PC-9 (cell line): ENCODE results near the gene RANBP3L. TPM values are rescaled to one million over a fixed set of nuclear protein-coding genes. Genes with fewer than 3 reads are reported as not detected.

ENCODE experiments used
- BruUV-seq: library from RNA; stranded (reverse); fragments of 400-500 nt; replicated peaks from 2 replicates; lab custom pipeline; 2021; lab: Mats Ljungman, UMichigan
- CTCF ChIA-PET: fragments of 300-600 bp; sonication (Branson Sonifier 250); formaldehyde crosslinking; loops from one replicate; lab custom pipeline; 2022; ENCODE audit warnings: antibody characterized with exemption; lab: Charles Lee
- POLR2A ChIA-PET: fragments of 300-600 bp; sonication (Branson Sonifier 250); formaldehyde crosslinking; loops from one replicate; lab custom pipeline; 2022; ENCODE audit warnings: antibody characterized with exemption; ENCODE audit not compliant: unreplicated experiment; lab: Charles Lee
- DNase-seq, 2 experiments: peaks; one replicate each; pipeline versions ENCODE4 v3.0.0 to v3.0.0-alpha.2; 2015 to 2022; ENCODE audit warnings: mixed read lengths in 1 of 2
- H2AFZ ChIP-seq: fragments of 200-600 bp; sonication (generic); 2 replicates; pipeline ENCODE4 v1.8.1; 2017; ENCODE audit warnings: antibody characterized with exemption
- H3F3A ChIP-seq: fragments of 200-600 bp; sonication (generic); 2 replicates; pipeline ENCODE4 v1.8.1; 2017; ENCODE audit warnings: antibody characterized with exemption, mild to moderate bottlenecking, low read depth; ENCODE audit not compliant: insufficient read depth
- H3K27ac ChIP-seq: fragments of 200-600 bp; sonication (generic); 2 replicates; pipeline ENCODE4 v1.6.1; 2016; ENCODE audit warnings: mixed run types
- H3K27me3 ChIP-seq: fragments of 200-600 bp; sonication (generic); 2 replicates; pipeline ENCODE4 v1.6.1; 2016; ENCODE audit warnings: low read depth, mixed run types; ENCODE audit not compliant: insufficient read depth
- H3K36me3 ChIP-seq: fragments of 200-600 bp; sonication (generic); 2 replicates; pipeline ENCODE4 v1.6.1; 2016; ENCODE audit warnings: low read depth, mixed run types
- H3K4me1 ChIP-seq: fragments of 200-600 bp; sonication (generic); replicated peaks from 2 replicates; pipeline ENCODE4 v1.6.1; 2016; ENCODE audit warnings: mixed run types; ENCODE audit not compliant: insufficient read depth
- H3K4me2 ChIP-seq: fragments of 200-600 bp; sonication (generic); 2 replicates; pipeline ENCODE4 v1.6.1; 2017; ENCODE audit warnings: mixed run types
- H3K4me3 ChIP-seq: fragments of 200-600 bp; sonication (generic); 2 replicates; pipeline ENCODE4 v1.6.1; 2016; ENCODE audit warnings: mixed run types
- H3K79me2 ChIP-seq: fragments of 200-600 bp; sonication (generic); 2 replicates; pipeline ENCODE4 v1.6.1; 2017; ENCODE audit warnings: low read depth, mixed run types
- H3K9me2 ChIP-seq: fragments of 200-600 bp; sonication (generic); 2 replicates; pipeline ENCODE4 v1.8.1; 2017; ENCODE audit warnings: mild to moderate bottlenecking; ENCODE audit not compliant: insufficient read depth
- H3K9me3 ChIP-seq: fragments of 200-600 bp; sonication (generic); 2 replicates; pipeline ENCODE4 v1.8.1; 2016; ENCODE audit warnings: low read depth; ENCODE audit not compliant: insufficient read depth
- H4K20me1 ChIP-seq: fragments of 200-600 bp; sonication (generic); 2 replicates; pipeline ENCODE4 v1.8.1; 2017; ENCODE audit not compliant: insufficient read depth
- CTCF ChIP-seq: fragments of 200-600 bp; sonication (generic); conservative IDR thresholded peaks from 2 replicates; pipeline ENCODE4 v1.6.1; 2017; ENCODE audit warnings: mixed run types, antibody characterized with exemption, mild to moderate bottlenecking, moderate library complexity
- EZH2 ChIP-seq: fragments of 200-600 bp; sonication (generic); IDR thresholded peaks from 2 replicates; pipeline ENCODE4 v1.8.0; 2017; ENCODE audit warnings: antibody characterized with exemption, low read depth
- intact Hi-C: fragments of 100-400 bp; cut with micrococcal nuclease; formaldehyde crosslinking; loops from one replicate; pipeline ENCODE4 v1.10.0; 2022; ENCODE audit not compliant: unreplicated experiment
- total RNA-seq: library from RNA; stranded (reverse); gene quantifications from 2 replicates; pipeline ENCODE4 v1.2.3, GENCODE V29; 2021

The RANBP3L gene
- total RNA-seq, 1 experiment from 2014 or later = not detected

DNA sequence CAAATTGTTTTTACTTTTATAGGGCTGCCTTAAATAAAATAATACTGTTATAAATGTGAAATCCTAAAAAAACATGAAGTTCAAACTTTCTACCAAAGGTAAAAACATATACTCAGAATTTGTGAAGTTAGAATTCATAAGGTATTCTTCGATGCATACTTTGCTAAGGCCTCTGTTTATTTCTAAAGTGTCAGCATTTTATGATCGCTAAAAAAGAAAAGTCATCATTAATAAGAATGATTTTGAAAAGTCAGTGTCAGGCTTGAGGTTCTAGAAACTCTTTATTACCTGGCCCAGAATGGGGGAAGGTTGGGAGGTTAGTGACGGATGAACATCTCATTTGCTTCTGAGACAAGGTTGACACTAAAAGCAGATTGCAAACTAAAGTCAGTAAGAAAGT, 33.8 kb downstream of the RANBP3L start:
- no peaks in the 10 kb centered on the region for H3F3A ChIP-seq
- no peaks in the 10 kb centered on the region for H3K79me2 ChIP-seq
- H3K27ac ChIP-seq = no peak overlapping the region
- no peaks in the 10 kb centered on the region for H3K36me3 ChIP-seq
- H3K4me1 ChIP-seq = no peaks in the 10 kb centered on the region
- ChIA-PET CTCF (no interaction called here), POLR2A (no interaction called here)
- no peak overlapping the region for H3K4me2 ChIP-seq
- intact Hi-C loops = loop anchor here (5.0 kb wide), 1 partner anchor 129 kb away; no protein-coding TSS in a partner anchor
- H3K27me3 ChIP-seq = no peaks in the 10 kb centered on the region
- DNase-seq = no peak
- no peak for TF ChIP-seq CTCF
- TF ChIP-seq EZH2 = no peak
- no TSS peak for BruUV-seq
- H2AFZ ChIP-seq = no peak overlapping the region
- H3K9me2 ChIP-seq = no peaks in the 10 kb centered on the region
- H3K9me3 ChIP-seq = no peaks in the 10 kb centered on the region
- no peaks in the 10 kb centered on the region for H4K20me1 ChIP-seq
- H3K4me3 ChIP-seq = no peak overlapping the region

- DNase-seq = no peak
- Histone ChIP-seq H2AFZ (no peak overlapping the region), H3K27me3 (no peaks in the 10 kb centered on the region), H3K36me3 (no peaks in the 10 kb centered on the region), H3K79me2 (no peaks in the 10 kb centered on the region), H3K27ac (no peak overlapping the region), H3K9me3 (no peaks in the 10 kb centered on the region), H3K9me2 (no peaks in the 10 kb centered on the region), H3K4me2 (no peak overlapping the region), H3K4me1 (no peaks in the 10 kb centered on the region), H4K20me1 (no peaks in the 10 kb centered on the region), H3K4me3 (no peak overlapping the region), H3F3A (no peaks in the 10 kb centered on the region)
- no peak for TF ChIP-seq CTCF
- TF ChIP-seq EZH2 = no peak
- CTCF ChIA-PET = interaction anchor here (0.6 kb wide), 2 partner anchors 38 to 59 kb away, joined by 3 to 4 read pairs; no protein-coding TSS in a partner anchor
- POLR2A ChIA-PET = no interaction called here
- BruUV-seq = no TSS peak
- intact Hi-C loops = no loop called here
Measured at GRCh38 chr5:36264202-36264760, 37.4 kb downstream of the RANBP3L start.

- Histone ChIP-seq H3K9me2 (no peaks in the 10 kb centered on the region), H3K27me3 (no peaks in the 10 kb centered on the region), H2AFZ (no peak overlapping the region), H3K4me2 (no peak overlapping the region), H3K4me1 (no peaks in the 10 kb centered on the region), H3K9me3 (no peaks in the 10 kb centered on the region), H3K36me3 (no peaks in the 10 kb centered on the region), H3K27ac (no peak overlapping the region), H4K20me1 (no peaks in the 10 kb centered on the region), H3F3A (no peaks in the 10 kb centered on the region), H3K79me2 (no peaks in the 10 kb centered on the region), H3K4me3 (no peak overlapping the region)
- TF ChIP-seq EZH2 (no peak), CTCF (no peak)
- intact Hi-C loops = no loop called here
- no peak for DNase-seq
- ChIA-PET CTCF (no interaction called here), POLR2A (no interaction called here)
- no TSS peak for BruUV-seq
Measured at GRCh38 chr5:36261186-36261585, 40.5 kb downstream of the RANBP3L start.
